B cell (primary cell): ENCODE data around the gene RPS25.

ENCODE experiments used
- CTCF ChIP-seq: fragments of 200-600 bp; IDR thresholded peaks from one replicate; pipeline ENCODE4 v1.8.0; 2022; ENCODE audit warnings: antibody characterized with exemption, mild to moderate bottlenecking
- EZH2 ChIP-seq: IDR thresholded peaks from 2 replicates; pipeline ENCODE4 v1.6.1; 2012; ENCODE audit warnings: borderline replicate concordance, low read depth, mild to moderate bottlenecking, moderate library complexity, low read length; ENCODE audit not compliant: insufficient read depth, poor library complexity, severe bottlenecking

DNA sequence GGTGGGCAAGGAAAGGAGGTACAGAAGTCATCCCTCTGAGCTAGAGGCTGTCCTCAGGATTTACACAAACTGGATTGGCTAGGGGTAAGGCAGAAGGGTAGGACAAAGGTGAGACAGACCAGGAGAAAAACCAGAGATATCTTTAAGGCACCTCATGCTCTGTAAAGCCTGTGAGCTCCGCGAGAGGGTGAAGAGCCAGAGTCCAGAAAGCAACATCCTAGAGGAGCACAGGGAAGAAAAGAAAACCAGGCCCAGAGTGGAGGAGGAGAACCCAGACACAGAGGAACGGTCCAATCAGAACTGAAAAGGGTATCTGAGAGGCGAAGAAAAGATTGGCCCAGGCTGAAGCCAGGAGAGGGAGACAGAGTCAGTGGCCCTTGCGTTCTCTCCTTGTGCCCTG lies 7.4 kb upstream of the RPS25 start:
- TF ChIP-seq CTCF (no peak), EZH2 (no peak)
